Testis (tissue), 3 donors: ENCODE measurements around the gene BEND3. TPM values are rescaled to one million over a fixed set of nuclear protein-coding genes. Genes with fewer than 3 reads are reported as not detected.

ENCODE experiments used
- DNase-seq: peaks from one replicate; pipeline ENCODE4 v3.0.0-alpha.2; 2019
- H3K27ac ChIP-seq, 2 donors: fragments of 200-600 bp; sonication (generic); one replicate each; pipeline ENCODE4 v1.5.1; 2019
- H3K27me3 ChIP-seq: fragments of 200-600 bp; sonication (generic); one replicate; pipeline ENCODE4 v1.5.1; 2019
- H3K36me3 ChIP-seq: fragments of 200-600 bp; sonication (generic); one replicate; pipeline ENCODE4 v1.5.1; 2017; ENCODE audit warnings: low read depth; ENCODE audit errors: missing control alignments
- H3K4me1 ChIP-seq: fragments of 200-600 bp; sonication (generic); one replicate; pipeline ENCODE4 v1.5.1; 2019
- H3K4me3 ChIP-seq, 2 donors: fragments of 200-600 bp; sonication (generic); one replicate each; pipeline ENCODE4 v1.5.1; 2017 to 2019
- H3K9me3 ChIP-seq: fragments of 200-600 bp; sonication (generic); one replicate; pipeline ENCODE4 v1.5.1; 2017
- CTCF ChIP-seq, 3 experiments: fragments of 450-650 bp in 2 of 3; fragments of 200-600 bp in 1 of 3; sonication (generic) in 1 of 3; IDR thresholded peaks; one replicate each; pipeline ENCODE4 v1.5.1; 2016 to 2019; ENCODE audit warnings: antibody characterized with exemption in 3 of 3, mild to moderate bottlenecking in 2 of 3, moderate library complexity in 1 of 3
- POLR2A ChIP-seq: fragments of 450-650 bp; IDR thresholded peaks from one replicate; pipeline ENCODE4 v1.6.1; 2017; ENCODE audit warnings: antibody characterized with exemption, mild to moderate bottlenecking, moderate library complexity
- WGBS, 2 donors: methylation state at CpG; one replicate each; pipeline ENCODE4 v1.1.5; 2018; 5-methylcytosine and 5-hydroxymethylcytosine counted together
- intact Hi-C: fragments of 100-400 bp; cut with DNase I; formaldehyde crosslinking; loops from one replicate; pipeline ENCODE4 v1.15.1; 2023; ENCODE audit warnings: low total_unique reads
- polyA plus RNA-seq: library from polyadenylated mRNA; stranded (reverse); fragments of 350-450 nt; fragmentation: Illumina TruSeq; extraction: RNeasy Lipid Tissue Mini Kit (QIAGEN cat#74804); gene quantifications from one replicate; pipeline ENCODE4 v1.2.3, GENCODE V29; 2014; ENCODE audit warnings: low read depth, low replicate concordance; ENCODE audit not compliant: insufficient read depth
- total RNA-seq, 2 donors: library from RNA; depleted of rRNA; stranded (reverse); fragments of >200 nt; gene quantifications; one replicate each; pipeline ENCODE4 v1.2.3, GENCODE V29; 2016

BEND3 gene
- total and polyA plus RNA-seq, 3 donors from 2014 or later = 3.7 to 7.6 (median 6.9) TPM

- Histone ChIP-seq H3K27me3 (no peaks in the 10 kb centered on the region), H3K36me3 (no peaks in the 10 kb centered on the region), H3K27ac (no peak overlapping the region), H3K4me3 (no peak overlapping the region), H3K4me1 (peaks cover 4% of the 10 kb centered on the region), H3K9me3 (no peaks in the 10 kb centered on the region)
- no peak for DNase-seq
- TF ChIP-seq POLR2A = no peak
- no peak for TF ChIP-seq CTCF (IDR thresholded peaks at IDR 0.05)
- 64 to 85% methylated on average over 1 of the region's 1 CpG for WGBS, 2 donors
- intact Hi-C loops = no loop called here
Observed at GRCh38 chr6:107110200-107110599, 5.1 kb downstream of the BEND3 start.

- WGBS, 2 donors = 93 to 95% methylated on average over 17 of the region's 17 CpGs
- H3K4me3 ChIP-seq = no peak overlapping the region
- DNase-seq = no peak
Observed at GRCh38 chr6:107108201-107108890, 7.0 kb downstream of the BEND3 start.

GRCh38 chr6:107107791-107108190 lies 7.5 kb downstream of the BEND3 start:
- intact Hi-C loops = no loop called here
- no peaks in the 10 kb centered on the region for H3K27me3 ChIP-seq
- no peak overlapping the region for H3K27ac ChIP-seq
- H3K4me3 ChIP-seq = no peak overlapping the region
- TF ChIP-seq POLR2A (no peak), CTCF (IDR thresholded peaks at IDR 0.05) (no peak)
- H3K4me1 ChIP-seq = no peaks in the 10 kb centered on the region
- no peaks in the 10 kb centered on the region for H3K9me3 ChIP-seq
- DNase-seq = no peak
- H3K36me3 ChIP-seq = no peaks in the 10 kb centered on the region
- WGBS, 2 donors = 81 to 88% methylated on average over 4 of the region's 4 CpGs

More at GRCh38 chr6:107108201-107108890, 7.0 kb downstream of the BEND3 start:
- TF ChIP-seq POLR2A (no peak), CTCF (IDR thresholded peaks at IDR 0.05) (no peak)
- intact Hi-C loops = no loop called here
- H3K9me3 ChIP-seq = no peaks in the 10 kb centered on the region
- no peaks in the 10 kb centered on the region for H3K27me3 ChIP-seq
- H3K4me1 ChIP-seq = no peaks in the 10 kb centered on the region
- H3K36me3 ChIP-seq = no peaks in the 10 kb centered on the region
- no peak overlapping the region for H3K27ac ChIP-seq

- H3K27ac ChIP-seq = no peak overlapping the region
- TF ChIP-seq CTCF (IDR thresholded peaks at IDR 0.05) (no peak), POLR2A (no peak)
- DNase-seq = no peak
- WGBS, 2 donors = 67 to 79% methylated on average over 3 of the region's 3 CpGs
- H3K4me1 ChIP-seq = no peaks in the 10 kb centered on the region
- H3K4me3 ChIP-seq = no peak overlapping the region
- H3K9me3 ChIP-seq = no peaks in the 10 kb centered on the region
- intact Hi-C loops = no loop called here
- H3K36me3 ChIP-seq = no peaks in the 10 kb centered on the region
- H3K27me3 ChIP-seq = no peaks in the 10 kb centered on the region
Observed at GRCh38 chr6:107106165-107106564, 9.2 kb downstream of the BEND3 start.

- TF ChIP-seq POLR2A (no peak), CTCF (IDR thresholded peaks at IDR 0.05) (no peak)
- 88 to 97% methylated on average over 4 to 7 of the region's 7 CpGs for WGBS, 2 donors
- Histone ChIP-seq H3K27ac (no peak overlapping the region), H3K36me3 (no peaks in the 10 kb centered on the region), H3K27me3 (no peaks in the 10 kb centered on the region), H3K9me3 (no peaks in the 10 kb centered on the region), H3K4me3 (no peak overlapping the region), H3K4me1 (no peaks in the 10 kb centered on the region)
- intact Hi-C loops = no loop called here
- DNase-seq = no peak
Observed at GRCh38 chr6:107105511-107106116, 9.7 kb downstream of the BEND3 start.
